Heart left ventricle (tissue), 16 donors: ENCODE data around the gene EPO. TPM values are rescaled to one million over a fixed set of nuclear protein-coding genes. Genes with fewer than 3 reads are reported as not detected.

Experiments
- ATAC-seq, 4 donors: fragments of 200-7000 bp; cut with Tn5 transposase; one replicate each; pipeline ENCODE4 v1.9.1; 2020 to 2022; ENCODE audit warnings: moderate library complexity in 4 of 4, mild to moderate bottlenecking in 3 of 4, moderate number of reproducible peaks in 1 of 4
- DNase-seq, 5 donors: peaks; one replicate each; pipeline ENCODE4 v3.0.0-alpha.2; 2020
- H3K27ac ChIP-seq, 12 donors: fragments of 200-600 bp; sonication (generic) in 4 of 12; one replicate each; pipeline versions ENCODE4 v1.5.0 to v1.8.0; 2016 to 2022; ENCODE audit warnings: mild to moderate bottlenecking in 2 of 12
- H3K27me3 ChIP-seq, 9 donors: fragments of 200-600 bp; sonication (generic) in 2 of 9; one replicate each; pipeline versions ENCODE4 v1.5.1 to v1.8.0; 2016 to 2022; ENCODE audit warnings: mild to moderate bottlenecking in 3 of 9
- H3K36me3 ChIP-seq, 9 donors: fragments of 200-600 bp; sonication (generic) in 2 of 9; one replicate each; pipeline versions ENCODE4 v1.5.0 to v1.8.0; 2018 to 2022; ENCODE audit warnings: mild to moderate bottlenecking in 2 of 9
- H3K4me1 ChIP-seq, 12 donors: fragments of 200-600 bp; sonication (generic) in 4 of 12; one replicate each; pipeline versions ENCODE4 v1.5.0 to v1.8.0; 2016 to 2022; ENCODE audit warnings: mild to moderate bottlenecking in 3 of 12
- H3K4me3 ChIP-seq, 12 donors: fragments of 200-600 bp; sonication (generic) in 4 of 12; one replicate each; pipeline versions ENCODE4 v1.5.0 to v1.8.0; 2017 to 2022; ENCODE audit warnings: mild to moderate bottlenecking in 9 of 12, moderate library complexity in 4 of 12
- H3K9me3 ChIP-seq, 12 donors: fragments of 200-600 bp; sonication (generic) in 4 of 12; one replicate each; pipeline versions ENCODE4 v1.5.0 to v1.8.0; 2016 to 2022; ENCODE audit warnings: mild to moderate bottlenecking in 1 of 12
- CTCF ChIP-seq, 12 donors: fragments of 200-600 bp; sonication (generic) in 4 of 12; IDR thresholded peaks; one replicate each; pipeline versions ENCODE4 v1.5.0 to v1.8.0; 2018 to 2022; ENCODE audit warnings: antibody characterized with exemption in 12 of 12, mild to moderate bottlenecking in 5 of 12
- POLR2A ChIP-seq, 2 donors: fragments of 450-650 bp; IDR thresholded peaks; one replicate each; pipeline ENCODE4 v1.6.1; 2017; ENCODE audit warnings: antibody characterized with exemption in 2 of 2, mild to moderate bottlenecking in 2 of 2, moderate library complexity in 2 of 2
- WGBS, 4 donors: extraction: QIAGEN DNeasy Blood & Tissue Kit in 2 of 4; methylation state at CpG; one replicate each; pipeline versions ENCODE4 v1.1.5 to v1.1.7; 2013 to 2018; 5-methylcytosine and 5-hydroxymethylcytosine counted together
- intact Hi-C, 10 donors: fragments of 100-400 bp; cut with DNase I; formaldehyde crosslinking; loops; one replicate each; pipeline versions ENCODE4 v1.11.1 to v1.14.2; 2022
- polyA plus RNA-seq, 2 donors: library from polyadenylated mRNA; stranded (reverse); fragments of 200-250 nt; gene quantifications; one replicate each; pipeline ENCODE4 v1.2.3, GENCODE V29; 2013
- total RNA-seq, 9 donors: library from RNA; depleted of rRNA in 2 of 9; stranded (reverse); fragments of >200 nt in 2 of 9; fragmentation: NEBNext Ultra II Directional in 3 of 9; extraction: Animal tissue kit (Norgen Biotek cat#: 25700) in 3 of 9; gene quantifications; one replicate each; pipeline versions ENCODE4 v1.1.0 to v1.2.4, GENCODE V29; 2016 to 2023
- donor health status: ischemic (EF 13 %, LVEDD 7.1; RV severe dilation, severe dysfunction).
- donor health status: healthy with polysubstance abuse.
- donor health status: DM: no; HTN: yes; CAD: no.
- donor health status: DM: no; HTN: no; CAD: no.
- donor health status: ischemic (EF 25% LVEDD 6.9; RV normal size, moderate dysfunction).
- donor health status: ischemic (EF 25% LVEDD 5.7; RV mildly dilated, moderate dysfunction).
- donor health status: healthy.
- donor health status: DM: yes; HTN: yes; CAD: no.
- donor health status: ischemic (EF 35%, LVEDD 5.7; RV mildly dilated, moderate dysfunction).
- donor health status: nonischemic (EF 11% LVEDD 7.7; RV severe dilation, severe dysfunction).
- donor health status: DM: yes; HTN: yes; CAD: no.
- donor health status: PGD.
- donor health status: ischemic (EF 29% LVEDD 5.4; RV normal size, mild dysfunction).
- donor health status: nonischemic (EF 23%, LVEDD 6.1; RV moderate dilation, normal function).

Gene EPO
- total and polyA plus RNA-seq, 11 donors: not detected

GRCh38 chr7:100744605-100745004, 24.3 kb downstream of the EPO start:
- DNase-seq (no peak), ATAC-seq (no peak)
- H3K4me3 ChIP-seq: peak overlapping the region in 4 of 12 donors; percentile 44 to 51 (median 46)
- no peak overlapping the region for H3K27ac ChIP-seq
- intact Hi-C loops: loop anchor here in 1 of 10 donors (1.0 kb wide), 1 partner anchor 15 kb away; no protein-coding TSS in a partner anchor
- 88 to 93% (median 90%) methylated on average over 14 of the region's 14 CpGs for WGBS, 4 donors
- H3K4me1 ChIP-seq: peaks cover 0 to 3% (median 0%) of the 10 kb centered on the region in 12 donors
- H3K36me3 ChIP-seq: no peaks in the 10 kb centered on the region
- TF ChIP-seq CTCF (IDR thresholded peaks at IDR 0.05) (no peak), POLR2A (IDR thresholded peaks at IDR 0.05) (no peak)
- H3K9me3 ChIP-seq: no peaks in the 10 kb centered on the region
- peaks cover 0 to 44% (median 0%) of the 10 kb centered on the region in 9 donors for H3K27me3 ChIP-seq

DNA sequence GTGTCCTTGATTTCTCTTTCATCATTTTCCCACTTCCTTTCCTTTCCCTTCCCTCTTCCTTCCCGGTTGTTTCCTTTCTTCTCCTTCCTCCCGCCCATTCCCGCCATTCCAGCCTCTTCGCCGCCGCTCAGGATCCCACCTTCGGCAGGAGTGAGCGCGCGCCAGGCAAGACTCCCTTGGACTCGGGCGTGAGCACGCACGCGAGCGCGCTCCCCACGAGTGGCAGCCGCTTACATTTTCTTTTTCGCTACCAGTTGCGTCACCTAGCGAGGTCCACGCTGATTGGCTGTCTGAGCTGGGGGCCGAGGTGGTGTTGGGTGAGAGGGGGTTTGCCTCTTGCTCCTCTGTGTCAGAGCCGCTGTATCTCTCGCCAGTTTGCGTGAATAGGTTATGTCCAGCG, 24.9 kb downstream of the EPO start:
- Histone ChIP-seq H3K4me1 (peaks cover 0 to 3% (median 0%) of the 10 kb centered on the region in 12 donors), H3K36me3 (no peaks in the 10 kb centered on the region), H3K4me3 (peak overlapping the region in 10 of 12 donors; percentile 12 to 51 (median 29)), H3K9me3 (no peaks in the 10 kb centered on the region), H3K27ac (no peak overlapping the region), H3K27me3 (peaks cover 0 to 45% (median 1%) of the 10 kb centered on the region in 9 donors)
- WGBS, 4 donors: 4 to 51% (median 32%) methylated on average over 27 to 28 of the region's 28 CpGs
- intact Hi-C loops: no loop called here
- no peak for TF ChIP-seq POLR2A (IDR thresholded peaks at IDR 0.05)
- TF ChIP-seq CTCF (IDR thresholded peaks at IDR 0.05): no peak
- ATAC-seq: peak in 2 of 4 donors; percentile 50 to 84
- peak in 4 of 5 donors; percentile 21 to 65 (median 44) for DNase-seq

DNA sequence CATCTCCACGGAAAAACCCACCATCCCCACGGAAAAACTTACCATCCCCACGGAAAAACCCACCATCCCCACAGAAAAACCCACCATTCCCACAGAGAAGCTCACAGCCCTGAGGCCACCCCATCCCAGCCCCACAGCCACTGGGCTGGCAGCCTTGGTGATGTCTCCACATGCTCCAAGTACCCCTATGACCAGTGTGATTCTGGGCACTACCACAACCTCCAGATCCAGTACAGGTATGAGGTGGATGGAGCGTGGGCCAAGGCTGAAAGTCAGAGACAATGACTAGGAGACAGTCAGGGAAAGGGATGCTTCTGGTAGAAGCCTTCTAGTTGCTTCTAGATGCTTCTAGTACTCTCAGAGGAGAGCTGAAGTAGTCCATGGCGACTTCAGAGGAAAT, 32.7 kb downstream of the EPO start:
- Histone ChIP-seq H3K27ac (no peak overlapping the region), H3K36me3 (no peaks in the 10 kb centered on the region), H3K9me3 (no peaks in the 10 kb centered on the region), H3K4me3 (no peak overlapping the region), H3K4me1 (no peaks in the 10 kb centered on the region), H3K27me3 (peaks cover 0 to 29% (median 5%) of the 10 kb centered on the region in 9 donors)
- WGBS, 4 donors: 79 to 84% (median 80%) methylated on average over 5 of the region's 5 CpGs
- ATAC-seq: no peak
- no peak for DNase-seq
- no peak for TF ChIP-seq POLR2A (IDR thresholded peaks at IDR 0.05)
- TF ChIP-seq CTCF (IDR thresholded peaks at IDR 0.05): no peak
- intact Hi-C loops: loop anchor here in 1 of 10 donors (5.0 kb wide), 1 partner anchor 236 kb away; no protein-coding TSS in a partner anchor

DNA sequence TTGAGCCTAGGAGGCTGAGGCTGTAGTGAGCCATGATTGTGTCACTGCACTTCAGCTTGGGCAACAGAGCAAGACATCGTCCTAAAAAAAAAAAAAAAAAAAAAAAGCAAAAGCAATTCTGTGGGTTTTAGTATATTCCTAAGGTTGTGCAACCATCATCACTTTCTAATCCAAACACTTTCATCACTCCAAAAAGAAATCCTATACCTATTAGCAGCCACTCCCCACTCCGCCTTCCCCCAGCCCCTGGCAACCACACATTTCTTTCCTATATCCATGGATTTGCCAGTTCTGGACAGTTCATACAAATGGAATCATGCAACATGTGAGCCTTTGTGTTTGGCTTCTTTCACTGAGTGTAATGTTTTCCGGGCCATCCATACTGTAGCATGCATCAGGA, 33.5 kb downstream of the EPO start:
- Histone ChIP-seq H3K27me3 (peaks cover 0 to 24% (median 5%) of the 10 kb centered on the region in 9 donors), H3K27ac (no peak overlapping the region), H3K4me3 (no peak overlapping the region), H3K9me3 (no peaks in the 10 kb centered on the region), H3K4me1 (no peaks in the 10 kb centered on the region), H3K36me3 (no peaks in the 10 kb centered on the region)
- intact Hi-C loops: loop anchor here in 1 of 10 donors (5.0 kb wide), 1 partner anchor 236 kb away; no protein-coding TSS in a partner anchor
- no peak for TF ChIP-seq CTCF (IDR thresholded peaks at IDR 0.05)
- TF ChIP-seq POLR2A (IDR thresholded peaks at IDR 0.05): no peak
- WGBS, 4 donors: 82 to 92% (median 91%) methylated on average over 3 of the region's 3 CpGs
- DNase-seq (no peak), ATAC-seq (no peak)
